A673 (cell line): Measurements from ENCODE around the gene NEK8. TPM values are rescaled to one million over a fixed set of nuclear protein-coding genes. Genes with fewer than 3 reads are reported as not detected.
A peak's percentile ranks its signal among the peaks of the same experiment; 100 is the strongest.
"Not testable (repeated sequence)": the region's sequence is repeated elsewhere in the genome, so short reads cannot be mapped to it uniquely, and the experiment has no call there.

Source experiments
- BruUV-seq: library from RNA; stranded (reverse); fragments of 400-500 nt; replicated peaks from 2 replicates; lab custom pipeline; 2021; lab: Mats Ljungman, UMichigan
- CTCF ChIA-PET: fragments of 300-600 bp; sonication (Branson Sonifier 250); formaldehyde crosslinking; loops from one replicate; lab custom pipeline; 2022; ENCODE audit warnings: antibody characterized with exemption; lab: Charles Lee
- POLR2A ChIA-PET: fragments of 300-600 bp; sonication (Branson Sonifier 250); formaldehyde crosslinking; loops from one replicate; lab custom pipeline; 2022; ENCODE audit warnings: antibody characterized with exemption; ENCODE audit not compliant: low non-redundant PET; lab: Charles Lee
- DNase-seq: peaks from one replicate; pipeline ENCODE4 v3.0.0-alpha.2; 2015; ENCODE audit warnings: low spot score
- H3K27ac ChIP-seq: fragments of 200-600 bp; sonication (generic); 2 replicates; pipeline ENCODE4 v1.5.1; 2016; ENCODE audit warnings: mixed run types, low read depth, mild to moderate bottlenecking, mixed read lengths, antibody characterized with exemption, low read length; ENCODE audit not compliant: poor library complexity, severe bottlenecking
- H3K27me3 ChIP-seq: fragments of 200-600 bp; sonication (generic); replicated peaks from 2 replicates; pipeline ENCODE4 v1.6.1; 2017; ENCODE audit warnings: mixed run types, low read depth, mild to moderate bottlenecking, mixed read lengths, antibody characterized with exemption, low read length; ENCODE audit not compliant: insufficient read depth, poor library complexity
- H3K36me3 ChIP-seq: fragments of 200-600 bp; sonication (generic); 2 replicates; pipeline ENCODE4 v1.6.1; 2016; ENCODE audit warnings: mixed run types, mild to moderate bottlenecking, mixed read lengths, antibody characterized with exemption, low read length; ENCODE audit not compliant: insufficient read depth, poor library complexity, severe bottlenecking
- H3K4me1 ChIP-seq: fragments of 200-600 bp; sonication (generic); 2 replicates; pipeline ENCODE4 v1.6.1; 2017; ENCODE audit warnings: mixed run types, mild to moderate bottlenecking, mixed read lengths, antibody characterized with exemption, low read length; ENCODE audit not compliant: insufficient read depth, poor library complexity, severe bottlenecking
- H3K4me3 ChIP-seq: fragments of 200-600 bp; sonication (generic); 2 replicates; pipeline ENCODE4 v1.5.1; 2016; ENCODE audit warnings: low read depth, mixed run types, mild to moderate bottlenecking, mixed read lengths, low read length; ENCODE audit not compliant: poor library complexity, severe bottlenecking
- H3K9me3 ChIP-seq: fragments of 200-600 bp; sonication (generic); 2 replicates; pipeline ENCODE4 v1.6.1; 2016; ENCODE audit warnings: mixed run types, low read depth, mild to moderate bottlenecking, mixed read lengths, antibody characterized with exemption, low read length; ENCODE audit not compliant: poor library complexity, severe bottlenecking
- CTCF ChIP-seq: fragments of 300-800, 200-600 bp; sonication (generic); conservative IDR thresholded peaks from 2 replicates; pipeline ENCODE4 v1.5.1; 2017; ENCODE audit warnings: low read depth, mild to moderate bottlenecking, antibody characterized with exemption, low read length, moderate library complexity, mixed read lengths
- EZH2 ChIP-seq: fragments of 200-600 bp; sonication (generic); IDR thresholded peaks from 2 replicates; pipeline ENCODE4 v1.6.1; 2017; ENCODE audit warnings: borderline replicate concordance, low read depth, mild to moderate bottlenecking, mixed read lengths, antibody characterized with exemption, low read length; ENCODE audit not compliant: poor library complexity, severe bottlenecking
- intact Hi-C: fragments of 100-400 bp; cut with micrococcal nuclease; formaldehyde crosslinking; loops from one replicate; pipeline ENCODE4 v1.10.0; 2022; ENCODE audit not compliant: unreplicated experiment
- total RNA-seq: library from RNA; stranded (reverse); gene quantifications from 2 replicates; pipeline ENCODE4 v1.2.3, GENCODE V29; 2021

The NEK8 gene
- total RNA-seq, 1 experiment from 2014 or later, result 3.9 TPM

- TF ChIP-seq CTCF, result no peak
- no peak for TF ChIP-seq EZH2
- Histone ChIP-seq H3K9me3 (no peaks in the 10 kb centered on the region), H3K4me1 (peaks cover 55% of the 10 kb centered on the region), H3K4me3 (peak overlapping the region; percentile 72), H3K36me3 (peaks cover 50% of the 10 kb centered on the region), H3K27ac (peak overlapping the region; percentile 49), H3K27me3 (no peaks in the 10 kb centered on the region)
- no TSS peak for BruUV-seq
- intact Hi-C loops, result no loop called here
- CTCF ChIA-PET, result no interaction called here
- no peak for DNase-seq
- POLR2A ChIA-PET, result no interaction called here
Measured at GRCh38 chr17:28722417-28723158, 6.0 kb upstream of the NEK8 start.

GRCh38 chr17:28723159-28723835 is 5.3 kb upstream of the NEK8 start:
- CTCF ChIA-PET, result no interaction called here
- DNase-seq, result no peak
- peaks cover 50% of the 10 kb centered on the region for H3K36me3 ChIP-seq
- intact Hi-C loops, result no loop called here
- TF ChIP-seq CTCF (no peak), EZH2 (no peak)
- no TSS peak for BruUV-seq
- peaks cover 58% of the 10 kb centered on the region for H3K4me1 ChIP-seq
- no peak overlapping the region for H3K4me3 ChIP-seq
- POLR2A ChIA-PET, result interaction anchor here (0.7 kb wide), 1 partner anchor 334 kb away, joined by 5 read pairs; no protein-coding TSS in a partner anchor
- H3K27me3 ChIP-seq, result no peaks in the 10 kb centered on the region
- no peaks in the 10 kb centered on the region for H3K9me3 ChIP-seq
- peak overlapping the region; percentile 49 for H3K27ac ChIP-seq

- H3K27ac ChIP-seq, H3K9me3 ChIP-seq, DNase-seq, BruUV-seq, H3K4me3 ChIP-seq, CTCF ChIA-PET, H3K27me3 ChIP-seq: not testable (repeated sequence)
- peaks cover 51% of the 10 kb centered on the region for H3K4me1 ChIP-seq
- H3K36me3 ChIP-seq, result peaks cover 50% of the 10 kb centered on the region
- intact Hi-C loops, result loop anchor here (2.0 kb wide), 1 partner anchor 193 kb away; no protein-coding TSS in a partner anchor
- POLR2A ChIA-PET, result interaction anchor here (0.7 kb wide), 1 partner anchor 333 kb away, joined by 5 read pairs; no protein-coding TSS in a partner anchor
Measured at GRCh38 chr17:28723836-28724499, 4.6 kb upstream of the NEK8 start.
